ENCODE results near the gene SLC16A10.

- TF ChIP-seq EZH2 (IDR thresholded peaks at IDR 0.05; ENCODE audit: low read depth), result no peak
- TF ChIP-seq, protein P1, sequence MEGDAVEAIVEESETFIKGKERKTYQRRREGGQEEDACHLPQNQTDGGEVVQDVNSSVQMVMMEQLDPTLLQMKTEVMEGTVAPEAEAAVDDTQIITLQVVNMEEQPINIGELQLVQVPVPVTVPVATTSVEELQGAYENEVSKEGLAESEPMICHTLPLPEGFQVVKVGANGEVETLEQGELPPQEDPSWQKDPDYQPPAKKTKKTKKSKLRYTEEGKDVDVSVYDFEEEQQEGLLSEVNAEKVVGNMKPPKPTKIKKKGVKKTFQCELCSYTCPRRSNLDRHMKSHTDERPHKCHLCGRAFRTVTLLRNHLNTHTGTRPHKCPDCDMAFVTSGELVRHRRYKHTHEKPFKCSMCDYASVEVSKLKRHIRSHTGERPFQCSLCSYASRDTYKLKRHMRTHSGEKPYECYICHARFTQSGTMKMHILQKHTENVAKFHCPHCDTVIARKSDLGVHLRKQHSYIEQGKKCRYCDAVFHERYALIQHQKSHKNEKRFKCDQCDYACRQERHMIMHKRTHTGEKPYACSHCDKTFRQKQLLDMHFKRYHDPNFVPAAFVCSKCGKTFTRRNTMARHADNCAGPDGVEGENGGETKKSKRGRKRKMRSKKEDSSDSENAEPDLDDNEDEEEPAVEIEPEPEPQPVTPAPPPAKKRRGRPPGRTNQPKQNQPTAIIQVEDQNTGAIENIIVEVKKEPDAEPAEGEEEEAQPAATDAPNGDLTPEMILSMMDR (conservative IDR thresholded peaks at IDR 0.05), result no peak
These were observed 22.7 kb downstream of the SLC16A10 start for GRCh38 chr6:111110036-111110435.

All from PC-9 (cell line).